Endodermal cell (in vitro differentiated cells): Measurements from ENCODE around the gene TMEM255B. TPM values are rescaled to one million over a fixed set of nuclear protein-coding genes. Genes with fewer than 3 reads are reported as not detected.

ENCODE experiments used
- DNase-seq: peaks from one replicate; pipeline ENCODE4 v3.0.0-alpha.2; 2017
- H3K27ac ChIP-seq: 2 replicates; pipeline ENCODE4 v1.5.1; 2013; ENCODE audit warnings: mild to moderate bottlenecking, low read depth, low read length, moderate library complexity
- H3K27me3 ChIP-seq: 2 replicates; pipeline ENCODE4 v1.6.1; 2013; ENCODE audit warnings: mild to moderate bottlenecking, low read length, moderate library complexity; ENCODE audit not compliant: insufficient read depth, control insufficient read depth, poor library complexity, severe bottlenecking
- H3K36me3 ChIP-seq: 2 replicates; pipeline ENCODE4 v1.7.0; 2013; ENCODE audit warnings: mild to moderate bottlenecking, low read length, moderate library complexity; ENCODE audit not compliant: control insufficient read depth, insufficient read depth
- H3K4me1 ChIP-seq: one replicate; pipeline ENCODE4 v1.7.0; 2013; ENCODE audit warnings: low read length; ENCODE audit not compliant: control insufficient read depth, insufficient read depth
- H3K4me3 ChIP-seq: 2 replicates; pipeline ENCODE4 v1.5.1; 2013; ENCODE audit warnings: mild to moderate bottlenecking, low read length, moderate library complexity
- H3K9ac ChIP-seq: 2 replicates; pipeline ENCODE4 v1.6.1; 2013; ENCODE audit warnings: mild to moderate bottlenecking, low read length, moderate library complexity; ENCODE audit not compliant: poor library complexity, severe bottlenecking; ENCODE audit errors: extremely low read depth
- H3K9me3 ChIP-seq: 2 replicates; pipeline ENCODE4 v1.6.1; 2013; ENCODE audit warnings: mild to moderate bottlenecking, low read length, moderate library complexity; ENCODE audit not compliant: control insufficient read depth
- H3K27ac Mint-ChIP-seq: 2 replicates; pipeline ENCODE4 v1.8.0; 2020; ENCODE audit warnings: mixed read lengths
- H3K27me3 Mint-ChIP-seq: 2 replicates; pipeline ENCODE4 v1.8.0; 2021; ENCODE audit warnings: mild to moderate bottlenecking, mixed read lengths; ENCODE audit not compliant: insufficient read depth
- H3K36me3 Mint-ChIP-seq: 2 replicates; pipeline ENCODE4 v1.8.0; 2020; ENCODE audit warnings: low read depth, mixed read lengths
- H3K4me1 Mint-ChIP-seq: 2 replicates; pipeline ENCODE4 v1.8.0; 2020; ENCODE audit warnings: mixed read lengths
- H3K4me3 Mint-ChIP-seq: 2 replicates; pipeline ENCODE4 v1.8.0; 2020; ENCODE audit warnings: mild to moderate bottlenecking, moderate library complexity, mixed read lengths
- H3K9me3 Mint-ChIP-seq: 2 replicates; pipeline ENCODE4 v1.8.0; 2020; ENCODE audit warnings: mild to moderate bottlenecking, mixed read lengths
- CTCF ChIP-seq: fragments of 200-600 bp; sonication (generic); conservative IDR thresholded peaks from 2 replicates; pipeline ENCODE4 v1.5.0; 2021; ENCODE audit warnings: antibody characterized with exemption, mild to moderate bottlenecking
- WGBS, 2 experiments: methylation state at CpG; one replicate each; pipeline versions ENCODE4 v1.1.5 to v1.1.7; 2013; ENCODE audit warnings: missing lambda C conversion rate in 2 of 2, mixed read lengths in 1 of 2; ENCODE audit not compliant: insufficient coverage in 1 of 2, insufficient read length in 1 of 2; 5-methylcytosine and 5-hydroxymethylcytosine counted together
- long read RNA-seq, 4 experiments: library from polyadenylated mRNA in 2 of 4; library from RNA in 1 of 4; library from capped mRNA in 1 of 4; stranded (forward) in 3 of 4; unstranded in 1 of 4; transcript quantifications; one replicate each; pipeline ENCODE4 v2.0.0, GENCODE V29; 2020 to 2021; ENCODE audit warnings: inconsistent platforms in 1 of 4
- polyA plus RNA-seq, 2 experiments: library from polyadenylated mRNA; stranded (reverse); fragments of 50-300 nt; gene quantifications; one replicate each; pipeline ENCODE4 v1.2.3, GENCODE V29; 2013
- total RNA-seq, 2 donors: library from RNA; stranded (reverse); fragmentation: NEBNext Ultra II Directional in 1 of 2; extraction: Animal tissue kit (Norgen Biotek cat#: 25700) in 1 of 2; gene quantifications; 2 replicates in 1 of 2; 3 replicates in 1 of 2; pipeline ENCODE4 v1.2.1, GENCODE V29; 2021

Gene TMEM255B
- 1 to 10 TPM in 1 of 2 donors, under 1 TPM in 1; 0.55 to 2.1 TPM for total RNA-seq
- polyA plus RNA-seq (2013, experiment 1 of 2), result 2.4 TPM
- 1.9 TPM for polyA plus RNA-seq (2013, experiment 2 of 2)
- long read RNA-seq, experiment 1, result 0 reads
- long read RNA-seq, experiment 2, full-length matches to known transcripts, result 1 of 4 reads
- long read RNA-seq, experiment 2, partial matches to known transcripts, result 0 of 4 reads
- long read RNA-seq, experiment 2, other reads (novel, unspliced or antisense), result 3 of 4 reads
- long read RNA-seq, experiment 3, full-length matches to known transcripts, result 2 of 2 reads
- long read RNA-seq, experiment 3, partial matches to known transcripts, result 0 of 2 reads
- long read RNA-seq, experiment 3, other reads (novel, unspliced or antisense), result 0 of 2 reads
- long read RNA-seq, experiment 4, result 0 reads

- peaks cover 47% of the 10 kb centered on the region for H3K27me3 ChIP-seq
- peak; percentile 72 for TF ChIP-seq CTCF
- H3K9me3 Mint-ChIP-seq, result no peaks in the 10 kb centered on the region
- WGBS, 2 experiments, result 4 to 7% methylated on average over 19 to 80 of the region's 80 CpGs
- peaks cover 23% of the 10 kb centered on the region for H3K4me1 Mint-ChIP-seq
- H3K9me3 ChIP-seq, result no peaks in the 10 kb centered on the region
- no peaks in the 10 kb centered on the region for H3K4me1 ChIP-seq
- peak; percentile 95 for DNase-seq
- peak within 1 kb of the TSS; percentile 41 for H3K27ac Mint-ChIP-seq
- no peak within 1 kb of the TSS for H3K27ac ChIP-seq
- peak within 1 kb of the TSS; percentile 62 for H3K4me3 Mint-ChIP-seq
- H3K9ac ChIP-seq, result no peak within 1 kb of the TSS
- H3K4me3 ChIP-seq, result peak within 1 kb of the TSS; percentile 90
- H3K36me3 Mint-ChIP-seq, result no peaks in the 10 kb centered on the region
- H3K36me3 ChIP-seq, result no peaks in the 10 kb centered on the region
- peaks cover 45% of the 10 kb centered on the region for H3K27me3 Mint-ChIP-seq
Observed at GRCh38 chr13:113758651-113759524, at the start of gene TMEM255B. TMEM255B (plus strand) TSS chr13:113759226; CDS start chr13:113759270, 44 bp downstream.

GRCh38 chr13:113722921-113723320, 36.1 kb upstream of the TMEM255B start:
- Histone ChIP-seq H3K9ac (no peak overlapping the region), H3K9me3 (no peaks in the 10 kb centered on the region), H3K27ac (no peak overlapping the region), H3K4me1 (peaks cover 12% of the 10 kb centered on the region), H3K36me3 (no peaks in the 10 kb centered on the region), H3K27me3 (no peaks in the 10 kb centered on the region), H3K4me3 (no peak overlapping the region)
- peak overlapping the region; percentile 86 for H3K27ac Mint-ChIP-seq
- no peaks in the 10 kb centered on the region for H3K9me3 Mint-ChIP-seq
- no peaks in the 10 kb centered on the region for H3K36me3 Mint-ChIP-seq
- no peaks in the 10 kb centered on the region for H3K27me3 Mint-ChIP-seq
- no peak for DNase-seq
- peak overlapping the region; percentile 68 for H3K4me3 Mint-ChIP-seq
- peaks cover 17% of the 10 kb centered on the region for H3K4me1 Mint-ChIP-seq
- no peak for TF ChIP-seq CTCF
- 84 to 85% methylated on average over 7 to 11 of the region's 11 CpGs for WGBS, 2 experiments

DNA sequence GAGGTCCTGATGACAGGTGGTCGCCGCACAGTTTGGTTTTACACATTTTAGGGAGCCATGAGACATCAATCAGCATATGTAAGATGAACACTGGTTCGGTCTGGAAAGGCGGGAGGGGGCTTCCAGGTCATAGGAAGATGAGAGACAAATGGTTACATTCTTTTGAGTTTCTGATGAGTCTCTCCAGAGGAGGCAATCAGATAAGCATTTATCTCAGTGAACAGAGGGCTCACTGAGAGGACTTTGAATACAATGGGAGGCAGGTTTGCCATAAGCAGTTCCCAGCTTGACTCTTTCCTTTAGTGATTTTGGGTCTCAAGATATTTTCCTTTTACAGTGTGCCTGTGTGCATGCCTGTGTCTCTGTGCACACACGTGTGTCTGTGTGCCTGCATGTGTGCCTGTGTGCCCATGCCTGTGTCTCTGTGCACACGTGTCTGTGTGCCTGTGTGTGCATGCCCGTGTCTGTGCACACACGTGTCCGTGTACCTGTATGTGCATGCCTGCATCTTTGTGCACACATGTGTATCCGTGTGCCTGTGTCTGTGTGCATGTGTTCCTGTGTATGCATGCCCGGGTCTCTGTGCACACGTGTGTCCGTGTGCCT, 35.5 kb upstream of the TMEM255B start:
- Mint-ChIP-seq H3K27me3 (no peaks in the 10 kb centered on the region), H3K27ac (peak overlapping the region; percentile 86), H3K4me3 (peak overlapping the region; percentile 68), H3K9me3 (no peaks in the 10 kb centered on the region), H3K4me1 (peaks cover 17% of the 10 kb centered on the region), H3K36me3 (no peaks in the 10 kb centered on the region)
- Histone ChIP-seq H3K27me3 (no peaks in the 10 kb centered on the region), H3K4me1 (peaks cover 12% of the 10 kb centered on the region), H3K9ac (no peak overlapping the region), H3K9me3 (no peaks in the 10 kb centered on the region), H3K27ac (no peak overlapping the region), H3K36me3 (no peaks in the 10 kb centered on the region), H3K4me3 (peak overlapping the region; percentile 33)
- no peak for DNase-seq
- WGBS, 2 experiments, result 66 to 71% methylated on average over 12 to 13 of the region's 13 CpGs
- no peak for TF ChIP-seq CTCF
